ENCODE measurements around the gene PDGFB. TPM values are rescaled to one million over a fixed set of nuclear protein-coding genes. Genes with fewer than 3 reads are reported as not detected.
A peak's percentile ranks its signal among the peaks of the same experiment; 100 is the strongest.

PDGFB gene
- total RNA-seq, 8 experiments from 2014 or later, result 0.24 to 6.7 (median 0.43) TPM; not detected in 1

- in situ Hi-C loops (cut with MboI; ENCODE audit: low pct_unique_long_range_greater_than_20kb in 2 of 9, low sequenced_read_pairs in 9 of 9, unreplicated experiment in 9 of 9), result no loop called here
Observed at GRCh38 chr22:39257901-39258475, 13.2 kb upstream of the PDGFB start.

GRCh38 chr22:39256979-39257378 is 12.2 kb upstream of the PDGFB start:
- H3K4me3 ChIP-seq, result no peak overlapping the region
- peaks cover 28 to 33% of the 10 kb centered on the region in 2 donors for H3K4me1 ChIP-seq (replicated peaks in 1 of 2)
- in situ Hi-C loops (cut with MboI; ENCODE audit: low pct_unique_long_range_greater_than_20kb in 2 of 9, low sequenced_read_pairs in 9 of 9, unreplicated experiment in 9 of 9), result no loop called here
- H3K27ac ChIP-seq, result no peak overlapping the region
- WGBS, 10 experiments, result no CpG with 5 or more reads among the region's 2 CpGs
- ATAC-seq (replicated peaks in 6 of 8), result no peak

More at GRCh38 chr22:39257901-39258475, 13.2 kb upstream of the PDGFB start:
- H3K4me1 ChIP-seq (replicated peaks in 1 of 2), result peaks cover 26 to 31% of the 10 kb centered on the region in 2 donors
- WGBS, 10 experiments, result 60 to 76% (median 65%) methylated on average over 4 to 8 of the region's 16 CpGs; no CpG with 5 or more reads in 6 of the 10 experiments
- no peak overlapping the region for H3K27ac ChIP-seq
- no peak overlapping the region for H3K4me3 ChIP-seq
- no peak for ATAC-seq (replicated peaks in 6 of 8)

DNA sequence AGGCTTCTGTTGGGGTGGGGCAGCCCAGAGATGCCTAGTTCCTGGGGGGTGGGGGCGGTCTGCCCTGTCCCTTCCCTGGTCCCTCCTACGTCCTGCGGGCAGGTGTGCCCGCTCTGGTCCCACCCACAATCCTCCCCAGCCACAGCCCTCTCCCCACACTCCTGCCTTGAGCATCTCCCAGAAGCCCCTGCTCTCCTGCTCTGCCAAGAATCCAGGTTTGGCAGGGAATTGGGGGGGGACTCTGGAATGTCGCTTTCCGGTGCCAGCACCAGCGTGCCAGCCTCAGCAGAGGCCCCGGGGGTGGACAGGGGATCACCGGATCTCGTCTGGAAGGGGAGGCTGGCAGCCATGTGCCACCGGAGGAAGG is 11.4 kb upstream of the PDGFB start:
- WGBS, 10 experiments, result no CpG with 5 or more reads among the region's 11 CpGs
- in situ Hi-C loops (cut with MboI; ENCODE audit: low pct_unique_long_range_greater_than_20kb in 2 of 9, low sequenced_read_pairs in 9 of 9, unreplicated experiment in 9 of 9), result no loop called here
- ATAC-seq (replicated peaks in 6 of 8), result no peak

DNA sequence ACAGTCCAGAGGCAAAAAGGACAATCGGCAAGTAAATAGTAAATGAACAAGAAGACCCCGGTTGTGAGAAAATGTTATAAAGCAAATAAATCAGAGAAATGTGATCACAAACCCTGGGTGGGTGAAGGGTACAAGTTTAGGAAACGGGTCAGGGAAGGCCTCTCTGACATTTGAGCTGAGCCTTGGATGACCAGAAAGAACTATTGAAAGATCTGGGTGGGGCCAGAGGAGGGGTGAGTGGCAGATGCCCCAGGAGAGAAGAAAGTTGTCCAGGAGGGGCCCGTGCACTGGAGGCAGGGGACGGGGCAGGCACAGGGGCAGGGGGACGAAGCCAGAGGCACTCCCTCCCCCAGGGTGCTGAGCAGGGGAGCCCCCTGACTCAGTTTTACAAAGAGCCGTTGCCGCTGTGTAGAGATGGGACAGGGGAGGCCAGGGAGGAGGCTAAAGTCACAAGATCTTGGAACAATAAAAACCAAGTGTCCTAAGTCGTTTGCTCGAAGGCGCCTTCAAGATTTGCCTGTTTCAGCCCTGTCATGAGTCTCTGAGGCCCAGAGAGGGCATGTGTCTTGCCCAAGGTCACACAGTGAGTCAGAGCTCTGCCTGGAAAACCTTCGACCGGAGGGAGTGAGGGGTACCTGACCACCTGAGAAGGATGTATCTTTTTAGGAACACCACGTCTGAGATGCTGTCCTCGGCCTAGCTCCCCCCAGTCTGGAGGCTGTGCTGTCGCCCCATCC is 10.8 kb upstream of the PDGFB start:
- WGBS, 10 experiments, result 0 to 60% (median 40%) methylated on average over 1 to 5 of the region's 16 CpGs; no CpG with 5 or more reads in 3 of the 10 experiments
- Histone ChIP-seq H3K4me3 (no peak overlapping the region), H3K27ac (no peak overlapping the region), H3K4me1 (replicated peaks in 1 of 2) (peaks cover 28 to 33% of the 10 kb centered on the region in 2 donors)
- ATAC-seq (replicated peaks in 6 of 8), result no peak
- in situ Hi-C loops (cut with MboI; ENCODE audit: low pct_unique_long_range_greater_than_20kb in 2 of 9, low sequenced_read_pairs in 9 of 9, unreplicated experiment in 9 of 9), result no loop called here

More for the DNA sequence above, 11.4 kb upstream of the PDGFB start:
- Histone ChIP-seq H3K27ac (no peak overlapping the region), H3K4me3 (no peak overlapping the region), H3K4me1 (replicated peaks in 1 of 2) (peaks cover 28 to 33% of the 10 kb centered on the region in 2 donors)

- Histone ChIP-seq H3K27ac (no peak overlapping the region), H3K4me1 (replicated peaks in 1 of 2) (peaks cover 28 to 39% of the 10 kb centered on the region in 2 donors), H3K4me3 (no peak overlapping the region)
- in situ Hi-C loops (cut with MboI; ENCODE audit: low pct_unique_long_range_greater_than_20kb in 2 of 9, low sequenced_read_pairs in 9 of 9, unreplicated experiment in 9 of 9), result no loop called here
- ATAC-seq (replicated peaks in 6 of 8), result peak in 6 of 8 experiments; percentile 26 to 48 (median 34)
- 40 to 53% (median 50%) methylated on average over 4 to 11 of the region's 15 CpGs; no CpG with 5 or more reads in 7 of the 10 experiments for WGBS, 10 experiments
Observed at GRCh38 chr22:39254789-39255298, 10.1 kb upstream of the PDGFB start.

GRCh38 chr22:39254122-39254521 is 9.3 kb upstream of the PDGFB start:
- in situ Hi-C loops (cut with MboI; ENCODE audit: low pct_unique_long_range_greater_than_20kb in 2 of 9, low sequenced_read_pairs in 9 of 9, unreplicated experiment in 9 of 9), result no loop called here
- peak in 4 of 8 experiments; percentile 5 to 23 (median 12) for ATAC-seq (replicated peaks in 6 of 8)
- no peak overlapping the region for H3K4me3 ChIP-seq
- peak overlapping the region in 1 of 2 donors; percentile 1 for H3K27ac ChIP-seq
- peaks cover 28 to 42% of the 10 kb centered on the region in 2 donors for H3K4me1 ChIP-seq (replicated peaks in 1 of 2)
- 60% methylated on average over 1 of the region's 14 CpGs; no CpG with 5 or more reads in 9 of the 10 experiments for WGBS, 10 experiments

GRCh38 chr22:39253435-39254070 is 8.8 kb upstream of the PDGFB start:
- ATAC-seq (replicated peaks in 6 of 8), result peak; percentile 82 to 93 (median 90)
- no peak overlapping the region for H3K4me3 ChIP-seq
- WGBS, 10 experiments, result 2 to 35% (median 30%) methylated on average over 2 to 9 of the region's 19 CpGs; no CpG with 5 or more reads in 7 of the 10 experiments
- peak overlapping the region; percentile 19 to 59 for H3K27ac ChIP-seq
- H3K4me1 ChIP-seq (replicated peaks in 1 of 2), result peaks cover 28 to 42% of the 10 kb centered on the region in 2 donors
- in situ Hi-C loops (cut with MboI; ENCODE audit: low pct_unique_long_range_greater_than_20kb in 2 of 9, low sequenced_read_pairs in 9 of 9, unreplicated experiment in 9 of 9), result no loop called here

- H3K4me1 ChIP-seq (replicated peaks in 1 of 2), result peaks cover 28 to 40% of the 10 kb centered on the region in 2 donors
- ATAC-seq (replicated peaks in 6 of 8), result peak in 4 of 8 experiments; percentile 2 to 51 (median 36)
- H3K27ac ChIP-seq, result peak overlapping the region; percentile 19 to 59
- in situ Hi-C loops (cut with MboI; ENCODE audit: low pct_unique_long_range_greater_than_20kb in 2 of 9, low sequenced_read_pairs in 9 of 9, unreplicated experiment in 9 of 9), result no loop called here
- H3K4me3 ChIP-seq, result no peak overlapping the region
- 0 to 90% (median 47%) methylated on average over 2 to 7 of the region's 21 CpGs; no CpG with 5 or more reads in 4 of the 10 experiments for WGBS, 10 experiments
Observed at GRCh38 chr22:39252461-39253434, 8.0 kb upstream of the PDGFB start.

DNA sequence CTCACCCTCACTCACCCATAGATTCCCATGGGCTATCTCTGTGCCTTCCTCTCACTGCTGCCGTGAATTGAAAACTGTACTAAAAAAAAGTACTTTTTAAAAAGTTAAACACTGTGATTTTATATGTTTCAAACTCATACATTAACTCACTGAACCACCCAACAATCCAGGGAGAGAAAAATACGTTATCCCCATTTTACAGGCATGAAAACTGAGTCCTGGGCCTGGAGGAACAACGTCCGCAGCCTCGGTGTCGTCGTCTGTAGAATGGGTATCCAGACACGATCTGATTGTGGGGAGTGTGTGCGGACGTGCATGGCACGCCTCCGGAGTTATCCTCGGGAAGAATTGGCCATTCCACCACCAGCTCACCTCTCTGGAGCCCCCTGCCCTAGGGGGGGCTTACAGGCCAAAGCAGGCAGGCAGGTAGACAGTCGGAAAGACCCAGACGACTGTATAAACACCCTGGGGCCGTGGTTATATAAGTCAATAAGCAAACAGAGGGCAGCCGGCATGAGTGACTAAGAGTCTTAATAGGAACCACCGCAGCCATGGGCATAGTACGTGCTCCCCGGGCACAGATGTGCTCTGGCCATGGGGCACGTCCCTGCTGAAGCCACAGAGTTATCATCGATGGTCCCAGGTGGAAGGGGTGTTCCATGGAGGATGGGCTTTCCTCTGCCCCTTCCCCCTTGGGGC is 7.1 kb upstream of the PDGFB start:
- Histone ChIP-seq H3K4me1 (replicated peaks in 1 of 2) (peaks cover 28 to 37% of the 10 kb centered on the region in 2 donors), H3K27ac (no peak overlapping the region), H3K4me3 (no peak overlapping the region)
- ATAC-seq (replicated peaks in 6 of 8), result no peak
- 40 to 92% (median 83%) methylated on average over 1 to 15 of the region's 22 CpGs; no CpG with 5 or more reads in 2 of the 10 experiments for WGBS, 10 experiments
- in situ Hi-C loops (cut with MboI; ENCODE audit: low pct_unique_long_range_greater_than_20kb in 2 of 9, low sequenced_read_pairs in 9 of 9, unreplicated experiment in 9 of 9), result no loop called here

DNA sequence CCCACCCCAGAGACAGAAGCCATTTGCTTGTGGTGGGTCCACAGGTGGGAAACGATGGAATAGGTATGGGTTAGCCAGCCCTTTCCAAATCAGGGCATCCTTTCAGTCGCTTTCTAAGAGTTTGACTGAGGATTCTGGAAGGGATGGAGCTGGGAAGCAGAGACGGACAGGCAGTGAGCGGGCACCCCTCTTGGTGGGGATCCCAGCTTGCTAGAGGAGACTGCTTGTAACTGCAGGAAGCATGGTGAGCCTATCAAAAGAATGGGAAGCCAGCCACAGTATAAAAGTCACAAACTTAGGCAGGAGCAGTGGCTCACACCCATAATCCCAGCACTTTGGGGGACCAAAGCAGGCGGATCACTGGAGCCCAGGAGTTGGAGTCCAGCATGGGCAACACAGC is 6.1 kb upstream of the PDGFB start:
- in situ Hi-C loops (cut with MboI; ENCODE audit: low pct_unique_long_range_greater_than_20kb in 2 of 9, low sequenced_read_pairs in 9 of 9, unreplicated experiment in 9 of 9), result no loop called here
- ATAC-seq (replicated peaks in 6 of 8), result no peak
- H3K4me3 ChIP-seq, result no peak overlapping the region
- peaks cover 28 to 37% of the 10 kb centered on the region in 2 donors for H3K4me1 ChIP-seq (replicated peaks in 1 of 2)
- H3K27ac ChIP-seq, result no peak overlapping the region
- 40 to 87% (median 80%) methylated on average over 1 to 4 of the region's 5 CpGs; no CpG with 5 or more reads in 4 of the 10 experiments for WGBS, 10 experiments

GRCh38 chr22:39250131-39250530 is 5.3 kb upstream of the PDGFB start:
- Histone ChIP-seq H3K4me3 (no peak overlapping the region), H3K4me1 (replicated peaks in 1 of 2) (peaks cover 23 to 39% of the 10 kb centered on the region in 2 donors), H3K27ac (no peak overlapping the region)
- WGBS, 10 experiments, result 0 to 78% (median 52%) methylated on average over 1 to 6 of the region's 8 CpGs; no CpG with 5 or more reads in 5 of the 10 experiments
- in situ Hi-C loops (cut with MboI; ENCODE audit: low pct_unique_long_range_greater_than_20kb in 2 of 9, low sequenced_read_pairs in 9 of 9, unreplicated experiment in 9 of 9), result no loop called here
- no peak for ATAC-seq (replicated peaks in 6 of 8)

All from motor neuron (in vitro differentiated cells).